ENCODE measurements around the gene GGT7. TPM values are rescaled to one million over a fixed set of nuclear protein-coding genes. Genes with fewer than 3 reads are reported as not detected.

GGT7 gene
- total and polyA plus RNA-seq, 4 donors, result 9.4 to 22.7 (median 12.5) TPM

GRCh38 chr20:34864216-34864615 lies 8.4 kb downstream of the GGT7 start:
- WGBS, 2 donors, result 93 to 97% methylated on average over 5 of the region's 5 CpGs

GRCh38 chr20:34863421-34863965 lies 9.2 kb downstream of the GGT7 start:
- ATAC-seq (ENCODE audit: insufficient read depth, low FRiP score), result no peak
- Histone ChIP-seq H3K27me3 (ENCODE audit: control insufficient read depth in 3 of 3, insufficient read depth in 3 of 3, low read length in 2 of 3) (no peaks in the 10 kb centered on the region), H3K9ac (ENCODE audit: insufficient read depth in 1 of 2, low read length in 2 of 2) (no peak overlapping the region), H3K4me1 (ENCODE audit: control insufficient read depth in 5 of 5, insufficient read depth in 5 of 5, low read length in 5 of 5) (peaks cover 0 to 5% (median 0%) of the 10 kb centered on the region in 5 donors), H3K4me3 (no peak overlapping the region), H3K9me3 (ENCODE audit: control insufficient read depth in 4 of 4, insufficient read depth in 3 of 4, low read length in 3 of 4) (no peaks in the 10 kb centered on the region), H3K27ac (ENCODE audit: low read depth in 1 of 2, low read length in 1 of 2) (no peak overlapping the region), H3K36me3 (ENCODE audit: control insufficient read depth in 4 of 4, insufficient read depth in 4 of 4, low read length in 4 of 4) (peaks cover under 1 to 6% (median 4%) of the 10 kb centered on the region in 4 donors)
- WGBS, 2 donors, result 82% methylated on average over 32 of the region's 32 CpGs
- no peak for DNase-seq
- no peak for TF ChIP-seq CTCF (IDR thresholded peaks at IDR 0.05; ENCODE audit: control extremely low read depth, extremely low read depth)

More at GRCh38 chr20:34864216-34864615, 8.4 kb downstream of the GGT7 start:
- DNase-seq, result no peak
- Histone ChIP-seq H3K4me1 (ENCODE audit: control insufficient read depth in 5 of 5, insufficient read depth in 5 of 5, low read length in 5 of 5) (peaks cover 0 to 5% (median 0%) of the 10 kb centered on the region in 5 donors), H3K9me3 (ENCODE audit: control insufficient read depth in 4 of 4, insufficient read depth in 3 of 4, low read length in 3 of 4) (no peaks in the 10 kb centered on the region), H3K9ac (ENCODE audit: insufficient read depth in 1 of 2, low read length in 2 of 2) (no peak overlapping the region), H3K27me3 (ENCODE audit: control insufficient read depth in 3 of 3, insufficient read depth in 3 of 3, low read length in 2 of 3) (no peaks in the 10 kb centered on the region), H3K4me3 (no peak overlapping the region), H3K36me3 (ENCODE audit: control insufficient read depth in 4 of 4, insufficient read depth in 4 of 4, low read length in 4 of 4) (peaks cover 0 to 6% (median 4%) of the 10 kb centered on the region in 4 donors), H3K27ac (ENCODE audit: low read depth in 1 of 2, low read length in 1 of 2) (no peak overlapping the region)
- no peak for ATAC-seq (ENCODE audit: insufficient read depth, low FRiP score)
- TF ChIP-seq CTCF (IDR thresholded peaks at IDR 0.05; ENCODE audit: control extremely low read depth, extremely low read depth), result no peak

GRCh38 chr20:34862724-34863123 lies 9.9 kb downstream of the GGT7 start:
- 92 to 96% methylated on average over 12 of the region's 12 CpGs for WGBS, 2 donors
- peaks cover 4 to 6% (median 4%) of the 10 kb centered on the region in 4 donors for H3K36me3 ChIP-seq (ENCODE audit: control insufficient read depth in 4 of 4, insufficient read depth in 4 of 4, low read length in 4 of 4)

More at GRCh38 chr20:34862724-34863123, 9.9 kb downstream of the GGT7 start:
- Histone ChIP-seq H3K27me3 (ENCODE audit: control insufficient read depth in 3 of 3, insufficient read depth in 3 of 3, low read length in 2 of 3) (no peaks in the 10 kb centered on the region), H3K27ac (ENCODE audit: low read depth in 1 of 2, low read length in 1 of 2) (no peak overlapping the region), H3K9ac (ENCODE audit: insufficient read depth in 1 of 2, low read length in 2 of 2) (no peak overlapping the region), H3K9me3 (ENCODE audit: control insufficient read depth in 4 of 4, insufficient read depth in 3 of 4, low read length in 3 of 4) (no peaks in the 10 kb centered on the region), H3K4me1 (ENCODE audit: control insufficient read depth in 5 of 5, insufficient read depth in 5 of 5, low read length in 5 of 5) (peaks cover 0 to 5% (median 0%) of the 10 kb centered on the region in 5 donors), H3K4me3 (no peak overlapping the region)
- ATAC-seq (ENCODE audit: insufficient read depth, low FRiP score), result no peak
- DNase-seq, result no peak
- no peak for TF ChIP-seq CTCF (IDR thresholded peaks at IDR 0.05; ENCODE audit: control extremely low read depth, extremely low read depth)
